ENCODE measurements around the gene VAMP3.
"Not testable (repeated sequence)": the region's sequence is repeated elsewhere in the genome, so short reads cannot be mapped to it uniquely, and the experiment has no call there.

The VAMP3 gene

DNA sequence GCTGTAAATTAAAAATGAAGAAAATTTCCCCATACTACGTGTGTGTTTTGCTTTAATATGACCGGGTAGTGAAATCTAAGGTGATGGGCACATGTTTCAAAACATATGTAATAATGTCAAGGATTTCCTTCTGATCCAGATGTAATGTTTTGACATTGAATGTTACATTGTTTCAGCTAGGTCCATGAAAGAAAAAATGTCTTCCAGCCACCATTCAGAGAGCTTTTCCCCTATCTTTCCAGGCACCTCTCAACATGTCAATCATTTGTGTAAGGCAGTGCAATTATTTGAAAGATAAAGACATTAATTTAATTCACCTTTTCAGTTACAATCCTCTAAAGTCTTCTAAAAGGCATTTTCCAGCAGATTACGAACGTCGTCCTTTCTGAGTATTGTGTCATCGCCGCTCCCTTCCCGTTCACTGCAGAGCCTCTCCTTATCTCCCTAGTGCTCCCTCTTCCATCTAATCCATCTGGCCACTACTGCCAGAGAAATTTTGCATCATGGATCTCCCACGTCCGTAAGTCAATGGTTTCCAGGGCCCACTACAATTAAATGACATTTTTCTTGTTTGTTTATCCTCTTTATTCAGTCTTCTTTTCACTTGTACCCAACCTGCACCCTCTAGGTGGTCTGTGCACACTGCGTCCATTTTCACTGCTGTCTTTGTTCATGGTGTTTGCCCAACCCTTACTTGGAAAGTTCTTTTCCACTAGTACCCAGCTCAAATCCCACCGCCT lies 1.3 kb upstream of the VAMP3 start:
- DNase-seq, result no peak

DNA sequence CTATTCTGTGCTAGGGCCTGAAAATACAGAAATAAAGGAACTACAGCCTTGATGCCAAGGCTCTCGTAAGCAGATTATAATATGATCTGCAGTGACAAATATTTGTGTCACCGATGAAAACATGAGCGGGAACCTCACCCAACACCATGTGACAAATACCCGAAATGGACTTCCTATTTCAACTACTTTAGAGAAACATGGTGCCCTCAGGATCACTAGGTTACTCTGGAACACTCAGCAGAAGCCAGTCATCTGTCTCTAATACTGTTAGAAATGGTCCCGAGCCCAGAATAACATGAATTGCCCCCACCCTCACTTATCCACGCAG lies 463 bp upstream of the VAMP3 start:
- no peak for DNase-seq

DNA sequence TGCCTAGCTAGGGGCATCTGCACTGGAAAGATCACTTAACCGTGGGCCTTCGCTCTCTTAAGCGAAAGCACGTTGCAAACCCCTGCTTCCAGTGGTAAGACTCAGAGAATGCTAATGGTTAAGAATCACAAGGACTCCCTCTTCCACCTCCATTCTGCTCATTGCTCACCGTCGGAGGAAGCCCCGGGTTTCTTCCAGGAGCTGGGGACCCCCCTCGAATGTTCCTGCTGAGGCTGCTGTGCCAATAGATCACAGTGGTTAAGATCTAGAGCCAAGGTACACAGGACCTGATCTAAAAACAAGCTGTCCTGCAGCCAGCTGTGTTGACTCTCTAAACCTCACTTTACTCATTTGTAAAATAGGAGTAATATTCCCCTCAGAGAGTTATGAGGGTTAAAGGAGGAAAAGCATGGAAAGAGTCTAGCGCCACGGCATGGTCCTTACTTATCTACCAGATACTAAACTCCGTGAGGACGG lies 765 bp downstream of the VAMP3 start:
- no peak for DNase-seq

DNA sequence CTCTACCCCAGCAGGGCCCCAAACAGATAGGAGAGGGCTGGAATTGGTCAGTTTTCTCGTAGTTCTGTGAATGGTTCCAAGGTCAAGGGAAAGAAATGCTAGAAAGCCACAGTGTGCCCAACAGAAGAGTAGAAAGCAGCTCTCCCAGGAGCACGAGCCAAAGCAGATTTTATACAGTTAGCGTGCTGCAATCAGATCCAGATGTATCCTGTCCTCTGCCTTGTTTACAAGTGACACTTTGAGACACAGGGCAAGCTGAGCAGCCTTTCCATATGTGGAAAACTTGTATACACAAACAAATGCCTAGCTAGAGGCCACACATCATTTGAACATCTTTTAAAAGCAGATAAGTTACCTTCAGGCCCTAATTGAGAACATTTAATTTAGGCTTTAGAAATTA lies 6.5 kb downstream of the VAMP3 start:
- DNase-seq, result no peak

DNA sequence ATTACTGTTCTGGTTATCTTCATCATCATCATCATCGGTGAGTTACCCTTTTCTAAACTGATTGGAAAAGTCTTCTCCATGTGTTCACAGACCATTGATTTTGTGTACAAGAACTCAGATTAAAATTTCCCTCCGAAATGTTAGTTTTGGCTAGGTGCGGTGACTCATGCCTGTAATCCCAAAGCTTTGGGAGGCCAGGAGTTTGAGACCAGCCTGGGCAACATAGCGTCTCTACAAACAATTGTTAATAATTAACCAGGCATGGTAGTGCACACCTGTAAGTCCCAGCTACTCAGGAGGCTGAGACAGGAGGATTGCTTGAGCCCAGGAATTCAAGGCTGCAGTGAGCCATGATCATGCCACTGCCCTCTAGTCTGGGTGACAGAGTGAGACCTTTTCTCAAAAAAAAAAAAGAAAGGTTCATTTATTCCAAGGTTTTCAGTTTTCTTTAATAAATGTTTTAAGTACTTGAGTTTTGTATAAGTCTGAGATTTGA lies 7.1 kb downstream of the VAMP3 start:
- no peak for DNase-seq

DNA sequence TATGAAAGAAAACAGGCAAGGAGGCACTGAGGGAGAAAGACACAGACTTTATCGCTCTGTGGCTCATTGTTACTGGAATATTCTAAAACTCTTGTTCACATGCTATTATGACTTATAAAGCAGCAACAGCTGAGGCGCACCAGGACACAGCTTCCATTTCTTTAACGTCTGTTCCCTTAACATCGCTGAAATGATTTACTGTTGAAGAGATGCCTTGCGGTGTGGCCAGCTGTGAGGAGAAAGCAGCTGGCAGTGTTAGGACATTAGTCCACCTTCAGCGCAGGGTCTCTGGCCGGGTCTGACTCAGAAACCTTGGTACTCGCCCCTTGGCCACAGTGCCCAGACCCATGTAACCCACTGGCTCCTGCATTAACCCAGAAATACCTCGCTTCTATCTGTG lies 9.9 kb downstream of the VAMP3 start:
- DNase-seq, result no peak

DNA sequence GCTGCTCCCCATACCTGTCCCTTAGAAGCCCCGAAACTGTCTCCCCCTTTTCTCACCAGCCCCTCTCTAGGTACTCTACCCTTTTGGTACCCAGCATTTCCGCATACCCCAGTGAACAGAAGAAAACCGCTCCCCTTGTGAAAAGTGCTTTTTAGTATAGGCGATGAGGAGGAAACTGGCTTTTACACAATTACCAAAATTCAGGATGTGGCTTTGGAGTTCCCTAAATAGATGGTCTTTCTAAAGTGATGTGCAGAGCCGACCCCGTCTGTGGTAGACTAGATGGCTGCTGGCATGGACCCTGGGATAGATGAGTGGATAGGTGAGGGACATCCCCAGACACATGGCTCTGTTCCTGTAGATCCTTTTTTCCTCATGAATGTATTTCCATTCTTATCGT lies 10.4 kb downstream of the VAMP3 start:
- DNase-seq, result no peak

DNA sequence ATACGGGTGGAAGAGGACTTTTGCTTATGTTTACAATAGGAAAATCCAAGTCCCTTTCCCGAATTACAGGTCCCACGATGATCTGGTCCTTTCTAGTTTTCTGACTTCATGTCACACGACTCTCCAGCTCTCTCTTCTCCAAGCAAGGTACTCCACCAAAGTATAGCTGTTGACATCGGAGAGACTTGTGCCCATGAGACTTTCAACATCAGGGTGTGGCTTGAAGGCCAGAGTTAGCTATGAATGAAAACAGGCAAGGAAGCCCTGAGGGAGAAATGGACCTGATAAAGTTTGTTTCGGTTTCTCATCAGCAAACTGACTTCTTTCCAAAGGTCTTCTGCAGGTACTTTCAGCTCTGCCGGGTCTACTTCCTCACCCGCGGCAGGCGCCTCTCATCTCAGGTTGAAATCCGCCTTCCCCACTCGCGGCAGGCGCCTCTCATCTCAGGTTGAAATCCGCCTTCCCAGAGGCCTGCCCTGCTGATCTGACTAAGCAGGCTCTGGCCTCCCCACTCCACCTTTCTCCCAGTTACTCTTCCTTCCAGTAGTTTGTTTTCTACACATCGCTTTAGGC lies 10.9 kb downstream of the VAMP3 start:
- DNase-seq, result no peak

DNA sequence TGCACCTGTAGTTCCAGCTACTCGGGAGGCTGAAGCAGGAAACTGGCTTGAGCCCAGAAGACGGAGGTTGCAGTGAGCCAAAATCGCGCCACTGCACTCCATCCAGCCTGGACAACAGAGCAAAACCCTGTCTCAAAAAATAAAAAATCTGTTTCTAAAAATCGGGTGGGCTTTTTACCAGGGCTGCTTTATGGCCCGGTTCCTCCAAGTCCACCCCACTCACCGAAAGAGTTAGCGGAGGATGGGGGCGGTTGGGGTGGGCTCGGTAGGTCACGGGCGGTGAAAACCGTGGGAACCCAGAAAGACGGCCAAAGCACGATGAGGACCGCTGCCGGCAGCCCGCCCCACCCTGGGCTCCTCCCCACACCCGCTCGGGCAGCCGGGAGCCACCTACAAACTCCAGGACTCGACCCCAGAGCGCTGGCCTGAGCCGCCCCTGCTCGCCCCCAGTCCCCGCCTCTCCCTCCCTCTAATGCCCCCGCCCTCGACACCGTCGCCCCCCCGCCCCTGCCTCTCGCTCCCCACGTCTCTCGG lies 12.1 kb downstream of the VAMP3 start:
- peak; percentile 32 for DNase-seq

DNA sequence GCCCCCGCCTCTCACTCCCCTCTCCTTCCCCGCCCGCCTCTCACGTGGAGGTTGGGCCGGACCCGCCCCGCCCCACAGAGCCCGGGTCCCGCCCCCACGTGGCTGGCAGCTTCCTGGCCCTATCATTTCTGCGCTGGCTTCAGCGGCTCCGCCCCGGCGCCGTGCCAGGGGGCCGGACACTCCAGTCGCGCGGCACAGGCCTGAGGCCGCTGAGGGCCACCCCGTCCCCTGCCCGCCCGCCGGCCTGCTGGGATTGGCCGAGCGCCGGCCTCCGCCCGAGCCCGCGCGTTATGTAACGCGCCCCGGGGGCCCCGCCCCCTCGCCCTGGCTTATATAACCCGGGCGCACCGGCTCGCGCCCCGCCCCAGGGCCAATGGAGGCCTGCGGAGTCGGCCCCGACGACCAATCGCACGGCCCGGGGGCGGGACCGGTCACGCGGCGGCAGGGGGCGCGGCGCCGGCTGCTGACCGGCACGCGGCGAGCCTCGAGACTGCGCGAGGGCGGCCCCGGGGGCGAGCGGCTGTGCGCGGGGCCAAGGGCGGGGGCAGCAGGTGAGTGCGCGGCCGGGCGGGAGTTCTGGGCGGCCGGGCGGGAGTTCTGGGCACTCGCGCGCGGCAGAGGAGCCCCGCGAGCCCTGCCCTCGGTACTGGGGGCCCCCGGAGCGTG lies 12.9 kb downstream of the VAMP3 start, which contains the start of gene PER3:
Gene PER3 (plus strand): TSS at position 466 of the 666 bp plus-strand sequence. CDS start 587 bp downstream, outside the sequence.
- peak; percentile 92 for DNase-seq

DNA sequence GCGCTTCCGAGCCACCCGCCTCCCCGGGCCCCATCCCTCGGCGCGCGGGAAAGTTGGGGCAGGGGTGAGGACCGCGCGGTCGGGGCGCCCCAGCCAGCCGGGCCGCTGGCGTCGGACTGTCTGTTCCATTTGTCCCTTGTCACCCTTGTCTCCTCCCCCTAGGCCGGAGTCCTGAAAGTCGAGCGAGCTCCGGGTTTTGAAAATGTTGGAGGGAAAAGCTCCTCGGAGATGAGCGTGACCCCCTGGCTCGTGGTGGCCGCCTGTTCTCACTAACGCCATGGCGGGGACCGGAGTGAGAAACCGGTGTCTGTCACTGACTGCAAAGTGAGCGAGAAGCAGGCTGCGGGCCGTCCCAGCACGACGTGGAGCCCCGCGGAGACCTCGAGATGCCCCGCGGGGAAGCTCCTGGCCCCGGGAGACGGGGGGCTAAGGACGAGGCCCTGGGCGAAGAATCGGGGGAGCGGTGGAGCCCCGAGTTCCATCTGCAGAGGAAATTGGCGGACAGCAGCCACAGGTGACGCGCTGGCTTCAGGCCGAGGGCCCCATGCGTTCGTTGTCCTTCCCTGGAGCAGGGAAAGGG lies 13.5 kb downstream of the VAMP3 start:
- DNase-seq, result no peak

DNA sequence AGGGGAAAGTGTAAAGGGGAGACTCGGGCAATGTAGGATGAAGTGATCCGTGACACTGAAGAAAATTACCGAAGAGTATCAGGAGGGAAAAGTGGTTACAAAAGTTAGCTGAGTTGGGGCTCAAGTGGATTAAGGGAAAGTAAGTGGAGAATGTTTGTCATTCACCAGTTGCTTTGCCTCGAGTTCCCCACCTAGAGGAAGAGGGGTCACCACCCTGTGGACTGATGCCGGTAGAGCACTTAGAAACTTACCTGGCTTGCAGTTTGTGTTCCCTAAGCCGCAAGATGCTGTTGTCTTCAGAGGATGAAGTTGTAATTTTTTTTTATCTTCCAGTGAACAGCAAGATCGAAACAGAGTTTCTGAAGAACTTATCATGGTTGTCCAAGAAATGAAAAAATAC lies 14.0 kb downstream of the VAMP3 start:
- no peak for DNase-seq

DNA sequence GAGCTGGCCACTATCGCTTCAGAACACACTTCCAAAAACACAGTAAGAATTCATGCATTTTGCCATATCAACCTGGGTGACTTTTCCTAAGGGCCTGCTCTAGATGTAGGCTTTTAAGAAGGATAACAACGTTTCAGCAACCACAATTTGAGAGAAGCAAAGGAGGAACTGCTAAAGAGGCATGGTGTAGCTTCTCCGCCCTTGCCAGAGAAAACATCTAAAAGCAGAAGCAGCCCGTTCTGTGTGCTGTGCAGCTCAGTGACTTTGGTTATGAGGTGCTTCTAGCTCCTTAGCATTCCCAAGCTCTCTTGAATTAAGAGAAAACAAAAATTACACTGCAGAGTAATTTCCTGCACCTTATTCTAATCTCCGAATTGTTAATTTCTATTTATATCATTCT lies 15.7 kb downstream of the VAMP3 start:
- no peak for DNase-seq

DNA sequence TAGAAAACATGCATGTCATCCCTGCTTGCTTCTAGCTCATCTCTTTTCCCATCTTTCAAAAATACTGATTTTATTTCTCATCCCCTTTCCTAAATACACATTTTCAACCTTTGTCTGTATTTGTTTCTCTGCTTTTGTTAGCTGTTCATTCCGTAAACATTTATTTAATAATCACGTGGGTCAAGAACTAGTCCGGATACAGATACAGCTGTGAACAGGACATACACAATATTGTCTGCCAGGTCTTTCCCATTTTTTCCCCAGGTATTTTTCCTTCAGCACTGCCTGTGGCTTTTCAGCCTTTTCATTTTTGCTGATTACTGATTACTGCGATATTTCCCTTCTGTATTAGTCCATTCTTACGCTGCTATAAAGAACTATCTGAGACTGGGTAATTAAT lies 18.7 kb downstream of the VAMP3 start:
- no peak for DNase-seq

DNA sequence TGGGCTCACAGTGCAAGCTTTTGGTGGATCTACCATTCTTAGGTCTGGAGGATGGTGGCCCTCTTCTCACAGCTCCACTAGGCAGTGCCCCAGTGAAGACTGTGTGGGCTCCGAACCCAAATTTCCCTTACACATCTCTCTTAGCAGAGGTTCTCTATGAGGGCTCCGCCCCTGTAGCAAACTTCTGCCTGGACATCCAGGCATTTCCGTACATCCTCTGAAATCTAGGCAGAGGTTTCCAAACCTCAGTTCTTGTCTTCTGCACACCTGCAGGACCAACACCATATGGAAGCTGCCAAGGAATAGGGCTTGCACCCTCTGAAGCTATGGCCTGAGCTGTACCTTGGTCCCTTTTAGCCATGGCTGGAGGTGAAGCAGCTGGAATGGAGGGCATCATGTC lies 19.9 kb downstream of the VAMP3 start:
- DNase-seq, result not testable (repeated sequence)

DNA sequence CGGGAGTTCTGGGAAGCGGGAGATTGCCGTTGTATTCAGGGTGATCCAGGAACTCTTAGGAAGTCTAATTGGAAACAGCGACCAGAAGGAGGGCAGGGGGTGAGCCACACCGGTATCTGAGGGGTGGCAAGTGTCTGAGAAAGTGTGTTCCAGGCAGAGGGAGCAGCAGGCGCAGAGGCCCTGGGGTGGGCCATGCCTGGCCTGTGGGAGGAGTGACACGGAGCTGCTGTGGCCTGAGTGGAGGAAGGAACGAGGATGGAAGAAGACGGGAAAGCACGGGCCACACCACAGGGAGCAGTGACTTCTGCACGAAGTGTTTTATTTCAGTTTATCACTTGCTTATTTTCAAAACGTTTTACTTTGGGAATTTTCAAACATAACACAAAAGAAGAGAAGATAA lies 24.3 kb downstream of the VAMP3 start:
- DNase-seq, result no peak

DNA sequence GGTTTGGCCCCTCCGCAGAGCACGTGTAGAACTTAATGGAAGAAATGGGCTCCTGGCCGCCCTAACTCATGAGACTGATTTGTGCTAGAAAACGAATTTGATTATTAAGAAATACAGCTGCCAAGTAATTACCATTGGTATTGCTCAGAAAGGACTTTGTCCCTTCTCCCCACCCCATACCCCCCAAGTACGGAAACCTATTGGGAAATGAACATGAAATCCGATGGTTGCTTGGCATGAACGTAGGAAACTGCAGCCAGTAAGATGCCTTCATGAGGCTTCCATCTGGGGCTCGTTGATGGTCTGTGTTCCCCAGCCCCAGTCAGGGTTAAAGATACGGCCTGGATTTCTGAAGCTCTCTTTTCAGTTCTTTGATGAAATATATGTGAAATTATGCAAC lies 34.4 kb downstream of the VAMP3 start:
- DNase-seq, result no peak

DNA sequence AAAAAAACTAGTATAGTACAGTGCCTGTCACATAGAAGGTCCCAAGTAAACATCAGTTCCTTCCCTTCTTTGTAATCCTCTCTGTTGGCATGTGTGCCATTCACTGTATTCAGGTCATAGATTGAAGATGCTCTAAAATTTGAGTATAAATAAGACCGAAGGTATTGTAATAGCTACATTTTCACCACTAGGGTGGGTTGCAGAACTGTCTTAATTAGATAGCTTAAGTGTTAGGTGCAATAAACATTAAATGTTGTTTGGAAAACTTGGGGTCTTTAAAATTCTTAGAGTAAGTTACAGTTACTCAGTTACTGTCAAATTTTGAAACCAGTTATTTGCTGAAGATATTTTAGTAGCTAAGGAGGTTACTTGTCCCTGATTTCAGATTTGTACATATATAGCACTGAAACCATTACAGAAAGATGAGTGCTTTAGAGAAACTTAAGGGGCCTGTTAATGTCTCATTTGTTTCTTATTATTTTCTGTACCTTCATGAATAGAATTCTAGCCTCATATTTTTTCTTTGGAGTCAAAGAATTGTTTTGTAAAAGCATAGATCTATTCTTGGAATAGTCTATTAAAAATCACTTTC lies 37.3 kb downstream of the VAMP3 start:
- peak; percentile 31 for DNase-seq

DNA sequence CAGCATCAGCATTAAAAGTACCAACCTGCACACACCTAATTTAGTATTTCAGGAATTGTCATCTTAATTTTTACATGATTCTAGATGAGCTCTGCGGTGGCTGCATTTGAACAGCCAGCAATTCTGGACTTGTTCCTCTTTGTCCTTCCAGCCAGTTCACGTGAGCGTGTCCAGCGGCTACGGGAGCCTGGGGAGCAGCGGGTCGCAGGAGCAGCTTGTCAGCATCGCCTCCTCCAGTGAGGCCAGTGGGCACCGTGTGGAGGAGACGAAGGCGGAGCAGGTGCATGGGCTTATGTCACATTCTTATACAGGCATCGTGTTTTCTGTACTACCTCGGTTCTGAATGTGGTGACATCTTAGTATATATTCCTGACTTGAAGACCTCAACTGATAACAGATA lies 38.6 kb downstream of the VAMP3 start:
- DNase-seq, result no peak

DNA sequence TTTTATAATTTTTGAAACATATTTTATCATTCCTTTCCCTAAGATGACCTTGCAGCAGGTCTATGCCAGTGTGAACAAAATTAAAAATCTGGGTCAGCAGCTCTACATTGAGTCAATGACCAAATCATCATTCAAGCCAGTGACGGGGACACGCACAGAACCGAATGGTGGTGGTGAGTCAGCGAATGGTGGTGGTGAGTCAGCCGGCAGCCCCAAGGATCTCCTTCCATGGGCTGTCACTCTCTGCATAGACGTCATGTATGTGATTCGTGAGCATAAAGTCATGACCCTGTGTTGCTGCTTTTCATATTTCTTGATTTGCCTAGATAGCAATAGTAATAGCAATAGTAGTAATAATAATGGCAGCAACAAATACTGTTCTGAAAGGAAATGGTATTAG lies 39.3 kb downstream of the VAMP3 start:
- DNase-seq, result peak; percentile 52

DNA sequence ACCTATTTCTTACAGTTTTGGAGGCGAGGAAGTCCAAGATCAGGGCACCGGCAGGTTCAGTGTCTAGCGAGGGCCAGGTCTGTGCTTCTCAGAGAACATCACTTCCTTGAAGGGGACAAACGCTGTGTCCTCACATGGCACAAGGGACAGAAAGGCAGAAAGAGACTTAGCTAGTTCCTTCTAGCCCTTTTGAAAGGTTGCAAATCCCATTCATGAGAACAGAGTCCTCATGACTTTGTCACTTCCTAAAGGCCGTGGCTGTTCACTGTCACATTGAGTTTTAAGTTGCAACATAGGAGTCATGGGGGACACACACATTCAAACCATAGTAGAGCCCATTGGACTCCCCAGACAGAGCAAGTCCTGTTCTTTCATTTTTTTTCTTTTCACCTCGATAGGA lies 40.4 kb downstream of the VAMP3 start:
- no peak for DNase-seq

DNA sequence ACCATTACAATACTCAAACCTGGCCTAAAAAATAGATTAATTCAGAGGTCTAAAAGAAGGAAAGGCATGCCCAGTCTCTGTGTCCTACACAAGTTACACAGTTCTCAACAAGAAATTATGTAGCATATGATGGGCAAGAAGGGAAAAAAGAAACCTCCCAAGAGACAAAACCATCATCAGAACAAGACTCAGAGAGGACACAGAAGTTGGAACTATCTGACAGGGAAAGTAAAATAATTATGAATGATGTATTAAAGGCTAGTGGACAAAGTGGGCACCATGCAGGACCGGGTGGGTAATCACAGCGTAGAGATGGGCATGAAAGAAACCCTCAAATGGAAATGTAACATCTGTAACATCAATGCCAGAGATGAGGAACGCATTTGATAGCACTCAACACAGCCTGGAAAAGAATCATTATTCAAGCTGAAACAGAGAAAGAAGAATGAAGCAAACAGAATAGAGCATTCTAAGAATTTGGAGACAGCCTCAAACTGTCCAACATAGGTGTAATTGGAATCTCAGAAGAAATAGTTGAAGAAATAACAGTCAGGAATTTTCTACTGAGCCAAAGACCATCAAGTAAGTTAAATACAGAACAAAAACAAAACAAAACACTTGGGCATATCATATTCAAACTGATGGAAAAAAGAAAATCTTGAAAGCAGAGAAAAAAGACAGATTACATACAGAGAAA lies 42.7 kb downstream of the VAMP3 start:
- no peak for DNase-seq

DNA sequence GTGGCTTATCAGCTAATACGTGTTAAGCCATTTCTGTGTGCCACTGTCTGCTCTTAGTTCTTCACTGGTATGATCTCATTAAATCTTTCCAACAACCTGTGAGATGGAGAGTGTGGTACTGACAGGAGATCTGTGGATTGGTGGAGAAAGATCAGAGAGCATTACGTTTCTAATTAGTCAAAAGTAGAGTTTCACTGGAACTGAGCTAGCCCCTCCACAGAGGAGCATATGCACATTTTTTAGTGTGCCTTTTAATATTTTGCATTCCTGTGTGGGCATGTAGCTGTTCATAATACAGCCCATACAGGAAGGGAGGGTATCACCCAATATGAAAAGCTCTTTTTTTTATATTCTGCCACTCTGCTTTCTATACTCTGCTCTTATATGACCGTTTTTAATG lies 50.2 kb downstream of the VAMP3 start:
- no peak for DNase-seq
